Left forelimb (tissue), 1 donor: ENCODE data around the gene SLC25A48.
"Not testable (repeated sequence)": the region's sequence is repeated elsewhere in the genome, so short reads cannot be mapped to it uniquely, and the experiment has no call there.

Experiments
- DNase-seq: peaks from one replicate; pipeline ENCODE4 v3.0.0-alpha.2; 2018; ENCODE audit warnings: low spot score

SLC25A48 gene

GRCh38 chr5:135857630-135858311 lies 23.3 kb downstream of the SLC25A48 start:
- peak; percentile 33 for DNase-seq

GRCh38 chr5:135859186-135859585 lies 24.7 kb downstream of the SLC25A48 start:
- DNase-seq, result not testable (repeated sequence)

DNA sequence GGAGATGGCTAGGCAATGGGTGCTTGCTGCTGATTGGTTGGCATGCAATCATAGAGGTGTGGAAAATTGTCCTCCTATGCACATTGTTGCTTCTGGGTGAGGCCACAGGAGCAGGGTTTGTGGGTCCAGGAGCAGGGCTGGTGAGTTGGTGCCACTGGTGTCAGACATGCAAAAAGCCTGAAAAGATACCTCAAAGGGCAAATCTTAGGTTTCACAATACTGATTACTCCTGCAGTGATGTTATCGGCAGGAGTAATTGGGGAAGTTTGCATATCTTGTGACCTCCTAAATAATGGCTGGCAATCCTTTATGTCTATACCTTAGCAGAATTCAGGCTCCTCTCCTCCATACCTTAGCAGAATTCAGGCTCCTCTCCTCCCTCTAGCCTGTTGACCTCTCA lies 25.2 kb downstream of the SLC25A48 start:
- DNase-seq, result peak; percentile 51

GRCh38 chr5:135861641-135862040 lies 27.2 kb downstream of the SLC25A48 start:
- DNase-seq, result no peak

- peak; percentile 20 for DNase-seq
These were observed 27.6 kb downstream of the SLC25A48 start for GRCh38 chr5:135862086-135862485.

DNA sequence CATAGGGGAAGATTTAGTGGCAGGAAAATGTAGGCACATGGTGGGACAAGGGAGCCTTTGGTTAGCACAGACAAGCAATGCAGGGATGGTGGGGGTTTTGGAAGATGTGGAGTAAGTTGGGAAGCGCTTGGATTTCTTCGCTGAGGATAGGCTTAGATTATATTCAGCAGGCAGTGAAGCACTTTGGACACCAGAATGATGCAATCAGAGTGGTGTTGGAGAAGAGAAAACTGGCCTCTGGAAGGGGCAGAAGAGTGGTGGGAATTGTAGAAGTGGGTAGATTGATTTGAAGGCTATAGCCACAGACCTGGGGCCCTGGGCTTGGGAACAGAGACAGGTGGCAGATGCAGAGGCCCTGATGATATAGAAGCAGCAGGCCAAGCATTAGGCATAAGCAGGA lies 28.3 kb downstream of the SLC25A48 start:
- no peak for DNase-seq

GRCh38 chr5:135864503-135865435 lies 30.3 kb downstream of the SLC25A48 start:
- no peak for DNase-seq

- no peak for DNase-seq
These were observed 31.6 kb downstream of the SLC25A48 start for GRCh38 chr5:135866016-135866415.

DNA sequence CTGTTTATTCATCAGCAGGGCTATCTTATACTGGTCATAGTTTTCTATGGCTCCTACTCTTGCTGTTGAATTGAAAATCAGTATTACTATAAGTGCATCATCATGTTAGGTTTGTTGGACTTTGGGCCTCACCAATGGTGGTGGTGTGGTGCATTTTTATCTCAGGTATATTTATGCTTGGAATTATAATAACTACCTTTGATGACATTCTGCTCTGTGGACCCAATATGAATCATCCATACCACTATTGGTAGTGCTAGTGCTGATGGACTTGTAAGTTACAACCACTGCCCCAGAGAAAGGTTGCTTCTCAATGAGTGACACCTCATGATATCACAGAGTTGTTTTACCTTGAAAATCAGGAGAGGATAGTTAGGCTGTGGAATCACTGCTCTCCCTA lies 33.1 kb downstream of the SLC25A48 start:
- no peak for DNase-seq

DNA sequence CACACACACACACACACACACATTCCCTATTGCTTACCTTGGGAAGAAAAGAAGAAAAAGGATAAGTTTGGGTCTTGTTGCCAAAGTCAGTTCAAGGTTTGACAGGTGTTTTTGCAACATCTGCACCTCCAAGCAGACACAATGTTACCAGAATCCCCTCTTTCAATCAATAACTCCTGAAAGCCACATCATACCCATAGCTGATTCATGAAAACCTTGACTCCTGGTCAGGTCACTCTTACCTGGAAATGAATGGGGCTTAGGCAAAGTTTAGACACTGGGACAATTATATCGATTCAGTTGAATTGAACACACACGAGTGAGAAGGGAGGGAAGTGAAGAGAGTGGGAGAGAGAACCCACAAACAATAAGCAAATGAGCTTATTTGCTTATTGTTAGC lies 34.2 kb downstream of the SLC25A48 start:
- no peak for DNase-seq

DNA sequence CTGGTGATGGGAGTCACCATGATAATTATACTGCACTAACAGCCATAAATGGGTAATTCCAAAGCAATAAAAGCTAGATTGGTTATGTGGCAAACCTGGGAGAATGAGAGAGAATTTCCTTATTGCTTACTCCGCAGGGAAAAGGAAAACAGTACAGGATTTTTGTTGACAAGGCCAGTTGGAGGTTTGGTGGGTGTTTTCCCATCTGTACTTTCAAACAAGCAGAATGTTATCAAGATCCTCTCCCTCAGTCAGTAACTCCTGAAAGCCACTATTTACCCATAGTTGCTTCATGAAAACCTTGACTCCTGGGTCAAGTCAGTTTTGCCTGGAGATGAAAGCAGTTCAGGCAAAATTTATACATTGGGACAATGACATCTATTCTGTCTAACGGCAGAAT lies 34.8 kb downstream of the SLC25A48 start:
- no peak for DNase-seq

DNA sequence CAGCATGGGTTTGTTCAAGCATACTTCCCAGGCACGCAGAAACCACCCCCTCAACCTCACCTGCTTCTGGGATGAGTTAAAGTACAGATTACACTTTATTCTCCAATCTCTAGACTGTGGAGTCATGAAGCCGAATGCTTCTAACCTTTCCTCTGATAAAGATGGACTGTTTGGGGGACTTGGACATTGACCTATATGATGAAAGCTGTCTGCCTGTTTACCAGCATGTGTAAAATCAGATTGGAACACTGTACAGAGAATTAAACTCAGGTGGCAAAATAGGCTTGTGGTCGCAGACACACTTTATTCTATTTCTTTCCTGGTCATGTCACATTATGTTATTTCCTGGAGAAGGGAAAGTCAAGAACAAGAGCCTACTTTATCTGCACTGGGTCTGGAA lies 35.5 kb downstream of the SLC25A48 start:
- no peak for DNase-seq

DNA sequence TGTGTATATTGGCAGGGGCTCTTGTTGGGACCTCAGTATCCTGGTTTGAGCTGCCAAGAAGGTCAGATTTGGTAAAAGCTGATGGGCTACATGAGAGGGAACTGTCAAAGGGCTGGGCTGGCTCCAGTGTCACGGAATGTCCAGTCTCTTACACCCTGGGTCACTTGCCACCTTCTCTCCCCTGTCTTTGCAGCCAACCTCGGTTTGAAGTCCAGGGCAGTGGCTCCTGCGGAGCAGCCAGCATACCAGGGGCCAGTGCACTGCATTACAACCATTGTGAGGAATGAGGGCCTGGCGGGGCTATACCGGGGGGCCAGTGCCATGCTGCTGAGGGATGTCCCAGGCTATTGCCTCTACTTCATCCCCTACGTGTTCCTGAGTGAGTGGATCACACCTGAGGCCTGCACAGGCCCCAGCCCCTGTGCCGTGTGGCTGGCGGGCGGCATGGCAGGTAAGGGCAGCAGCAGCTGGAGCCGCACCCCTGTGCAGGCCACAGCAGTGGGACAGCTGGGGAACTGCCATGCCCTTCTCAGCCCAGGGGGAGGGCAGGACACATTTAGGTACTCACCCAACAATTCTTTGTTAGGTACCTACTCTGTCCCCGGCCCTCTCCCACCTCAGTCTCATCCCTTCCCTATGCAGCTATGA lies 36.9 kb downstream of the SLC25A48 start:
- peak; percentile 56 for DNase-seq

DNA sequence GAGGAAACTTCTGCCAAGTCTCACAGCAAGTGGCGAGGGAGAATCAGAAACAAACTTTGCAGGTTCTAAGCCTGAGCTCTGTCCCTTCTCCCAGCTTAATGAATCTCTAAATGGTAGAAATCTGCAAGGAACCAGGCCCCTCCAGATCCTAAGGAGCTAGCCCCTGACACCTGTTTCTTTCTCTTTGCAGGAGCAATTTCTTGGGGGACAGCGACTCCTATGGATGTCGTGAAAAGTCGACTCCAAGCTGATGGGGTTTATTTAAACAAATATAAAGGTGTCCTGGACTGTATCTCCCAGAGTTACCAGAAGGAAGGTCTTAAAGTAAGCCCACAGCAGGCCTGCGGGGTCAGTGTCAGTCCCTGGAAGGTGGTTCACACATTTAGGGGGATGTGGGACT lies 39.4 kb downstream of the SLC25A48 start:
- no peak for DNase-seq

DNA sequence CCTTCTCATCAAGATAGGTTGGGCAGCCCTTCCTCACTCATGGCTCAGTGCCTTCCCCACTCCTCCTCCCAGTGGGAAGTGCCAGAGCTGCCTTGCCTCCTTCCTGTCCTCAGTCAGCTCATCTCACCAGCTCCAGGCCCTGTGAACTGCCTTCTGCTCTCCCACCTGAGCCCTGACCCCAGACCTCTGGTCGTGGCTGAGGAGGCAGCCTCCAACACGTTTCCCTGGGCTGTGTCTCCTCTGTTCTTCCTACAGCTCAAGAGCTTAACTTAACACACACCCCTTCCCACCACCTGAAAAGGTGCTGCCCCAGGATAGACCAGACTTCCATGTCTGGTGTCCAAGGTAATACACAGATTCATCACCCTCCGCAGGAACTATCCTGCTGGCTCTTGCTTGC lies 40.0 kb downstream of the SLC25A48 start:
- no peak for DNase-seq

GRCh38 chr5:135875567-135875966 lies 41.1 kb downstream of the SLC25A48 start:
- no peak for DNase-seq

GRCh38 chr5:135876146-135876545 lies 41.7 kb downstream of the SLC25A48 start:
- DNase-seq, result no peak

DNA sequence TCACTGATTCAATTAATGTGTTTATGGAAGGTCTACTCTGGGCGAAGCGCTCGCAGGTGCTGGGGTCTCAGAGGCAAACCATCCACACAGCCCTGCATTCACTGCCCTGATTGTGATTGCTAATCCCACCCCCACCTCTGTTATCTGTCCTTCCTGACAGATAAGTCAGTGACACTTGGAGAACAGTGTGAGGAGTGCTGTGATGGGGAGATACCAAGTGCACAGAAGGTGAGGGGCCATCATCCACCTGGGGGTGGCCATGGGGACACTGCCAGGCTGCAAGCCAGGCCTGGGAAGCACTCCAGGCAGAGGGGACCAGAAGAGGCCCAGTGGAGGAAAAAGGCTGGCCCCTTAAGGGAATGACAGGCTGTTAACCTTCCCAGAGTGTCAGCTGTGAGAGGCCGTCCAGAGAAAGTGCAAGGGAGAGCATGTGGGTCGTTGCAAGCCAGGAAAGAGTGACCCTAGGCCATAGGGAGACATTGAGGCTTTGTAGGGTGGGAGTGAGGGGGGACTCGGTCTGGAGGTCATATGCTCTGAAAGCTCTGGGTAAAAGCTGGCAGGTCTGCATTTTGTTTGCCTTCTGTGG lies 43.2 kb downstream of the SLC25A48 start:
- DNase-seq, result no peak

DNA sequence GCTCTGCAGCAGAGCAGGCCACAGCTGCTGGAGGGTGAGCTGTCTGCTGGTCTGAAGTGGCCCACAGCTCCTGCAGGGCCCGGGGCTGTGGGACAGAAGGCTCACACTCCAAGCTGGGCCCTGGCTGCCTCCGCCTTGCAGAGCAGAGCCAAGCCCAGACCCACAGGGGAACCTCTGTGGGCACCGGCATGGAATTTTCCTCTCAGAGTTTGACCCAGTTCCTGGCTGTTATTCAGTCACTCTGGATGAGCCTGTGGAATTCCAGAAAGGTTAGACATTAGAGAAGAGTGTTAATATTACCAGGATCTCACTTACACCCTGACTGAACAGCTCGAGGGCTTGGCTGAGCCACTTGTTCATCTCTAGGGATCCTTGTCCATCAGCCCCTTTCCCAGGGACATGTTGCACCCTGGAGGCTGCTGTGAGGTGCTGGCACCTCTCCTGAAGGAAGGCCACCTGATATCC lies 43.7 kb downstream of the SLC25A48 start:
- DNase-seq, result no peak

GRCh38 chr5:135879591-135879990 lies 45.1 kb downstream of the SLC25A48 start:
- DNase-seq, result no peak

DNA sequence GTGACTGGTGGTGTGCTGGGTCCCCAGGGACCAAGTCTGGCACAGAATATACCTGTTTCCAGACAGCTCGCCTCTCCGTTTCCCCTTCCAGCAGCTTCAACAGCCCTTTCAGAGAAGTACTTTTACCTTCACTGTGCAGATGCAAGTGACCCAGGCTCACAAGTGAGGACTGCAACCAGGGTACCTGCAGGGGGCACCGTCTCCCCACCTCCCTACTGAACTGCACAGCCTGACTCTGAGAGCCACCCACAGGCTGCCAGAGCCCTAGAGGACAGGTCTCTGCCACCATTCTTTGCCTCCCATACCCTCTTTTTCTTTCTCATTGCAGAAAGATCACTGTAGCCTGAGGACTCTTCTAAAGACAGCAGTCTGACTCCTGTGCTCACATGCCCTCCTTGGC lies 45.8 kb downstream of the SLC25A48 start:
- no peak for DNase-seq

- no peak for DNase-seq
These were observed 46.3 kb downstream of the SLC25A48 start for GRCh38 chr5:135880801-135881200.
